Neural progenitor cell (in vitro differentiated cells): ENCODE data around the gene C2. TPM values are rescaled to one million over a fixed set of nuclear protein-coding genes. Genes with fewer than 3 reads are reported as not detected.

ENCODE experiments used
- DNase-seq: peaks from one replicate; pipeline ENCODE4 v3.0.0-alpha.2; 2016; ENCODE audit warnings: low spot score
- H2AFZ ChIP-seq: fragments of 200-600 bp; sonication (generic); replicated peaks from 2 replicates; pipeline ENCODE4 v1.6.1; 2016; ENCODE audit warnings: antibody characterized with exemption
- H3F3A ChIP-seq: fragments of 200-600 bp; sonication (generic); 2 replicates; pipeline ENCODE4 v1.6.1; 2016; ENCODE audit warnings: antibody characterized with exemption, low read depth
- H3K27ac ChIP-seq: fragments of 200-600 bp; sonication (generic); 2 replicates; pipeline ENCODE4 v1.5.1; 2016; ENCODE audit warnings: mild to moderate bottlenecking
- H3K27me3 ChIP-seq: fragments of 200-600 bp; sonication (generic); 2 replicates; pipeline ENCODE4 v1.6.1; 2016; ENCODE audit warnings: mild to moderate bottlenecking, moderate library complexity
- H3K36me3 ChIP-seq: fragments of 200-600 bp; sonication (generic); 2 replicates; pipeline ENCODE4 v1.5.1; 2016
- H3K4me1 ChIP-seq: fragments of 200-600 bp; sonication (generic); 2 replicates; pipeline ENCODE4 v1.6.1; 2016; ENCODE audit warnings: mixed run types
- H3K4me2 ChIP-seq: fragments of 200-600 bp; sonication (generic); 2 replicates; pipeline ENCODE4 v1.6.1; 2016
- H3K4me3 ChIP-seq: fragments of 200-600 bp; sonication (generic); 2 replicates; pipeline ENCODE4 v1.5.1; 2016
- H3K79me2 ChIP-seq: fragments of 200-600 bp; sonication (generic); 2 replicates; pipeline ENCODE4 v1.6.1; 2016; ENCODE audit warnings: low read depth
- H3K9ac ChIP-seq: fragments of 200-600 bp; sonication (generic); 2 replicates; pipeline ENCODE4 v1.6.1; 2016
- H3K9me3 ChIP-seq: fragments of 200-600 bp; sonication (generic); 2 replicates; pipeline ENCODE4 v1.5.1; 2016; ENCODE audit warnings: low read depth
- H4K20me1 ChIP-seq: fragments of 200-600 bp; sonication (generic); 2 replicates; pipeline ENCODE4 v1.6.1; 2016; ENCODE audit warnings: low read depth
- H3K27ac Mint-ChIP-seq: 3 replicates; pipeline ENCODE4 v1.8.0; 2021; ENCODE audit warnings: mixed read lengths
- H3K27me3 Mint-ChIP-seq: 2 replicates; pipeline ENCODE4 v1.8.0; 2022; ENCODE audit warnings: low read depth, mild to moderate bottlenecking, inconsistent platforms, moderate library complexity, mixed read lengths; ENCODE audit not compliant: insufficient read depth
- H3K36me3 Mint-ChIP-seq: 3 replicates; pipeline ENCODE4 v1.8.0; 2021; ENCODE audit warnings: mixed read lengths
- H3K4me1 Mint-ChIP-seq: 3 replicates; pipeline ENCODE4 v1.8.0; 2021; ENCODE audit warnings: mixed read lengths
- H3K4me3 Mint-ChIP-seq: 3 replicates; pipeline ENCODE4 v1.8.0; 2021; ENCODE audit warnings: mild to moderate bottlenecking, moderate library complexity, mixed read lengths
- H3K9me3 Mint-ChIP-seq: 3 replicates; pipeline ENCODE4 v1.8.0; 2020; ENCODE audit warnings: mixed read lengths
- EZH2 ChIP-seq: fragments of 200-600 bp; sonication (generic); IDR thresholded peaks from 2 replicates; pipeline ENCODE4 v1.6.1; 2017; ENCODE audit warnings: antibody characterized with exemption, mild to moderate bottlenecking, moderate library complexity
- EZH2phosphoT487 ChIP-seq: fragments of 200-600 bp; sonication (generic); IDR thresholded peaks from 2 replicates; pipeline ENCODE4 v1.6.1; 2017; ENCODE audit warnings: antibody characterized with exemption
- total RNA-seq: library from RNA; depleted of rRNA; stranded (reverse); fragments of >200 nt; gene quantifications from 2 replicates; pipeline ENCODE4 v1.2.3, GENCODE V29; 2015; ENCODE audit warnings: low replicate concordance
- TF ChIP-seq, protein P1 (sequence below): fragments of 200-600 bp; sonication (generic); IDR thresholded peaks from 2 replicates; pipeline ENCODE4 v1.5.1; 2017; ENCODE audit warnings: antibody characterized with exemption, mild to moderate bottlenecking

The C2 gene
- total RNA-seq, 1 donor from 2014 or later, result 1.1 TPM

DNA sequence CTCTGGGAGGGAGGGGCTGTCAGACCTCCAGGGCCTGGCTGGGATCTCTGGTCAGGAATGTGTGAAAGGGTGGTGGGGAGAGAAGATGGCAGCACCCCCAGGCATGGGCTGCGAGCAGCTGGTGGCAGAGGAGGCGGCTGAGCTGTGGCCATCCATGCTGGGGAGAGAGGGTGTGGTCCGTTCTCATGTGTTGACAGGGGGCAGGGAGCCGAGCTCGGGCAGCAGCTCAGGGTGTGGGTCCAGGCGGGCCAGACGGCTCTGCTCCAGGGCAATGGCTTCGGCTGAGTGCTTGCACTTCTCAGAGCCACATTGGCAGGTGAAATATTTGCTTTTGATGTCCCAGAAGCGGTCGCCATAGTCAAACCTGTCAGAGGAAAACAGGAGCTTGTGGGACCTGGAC lies 47.6 kb upstream of the C2 start:
- Histone ChIP-seq H2AFZ (no peak overlapping the region), H3K27me3 (no peaks in the 10 kb centered on the region), H3K36me3 (no peaks in the 10 kb centered on the region), H4K20me1 (no peaks in the 10 kb centered on the region), H3K4me3 (no peak overlapping the region), H3K27ac (no peak overlapping the region), H3F3A (peaks cover 9% of the 10 kb centered on the region), H3K9ac (no peak overlapping the region), H3K4me2 (no peak overlapping the region), H3K4me1 (no peaks in the 10 kb centered on the region), H3K79me2 (no peaks in the 10 kb centered on the region), H3K9me3 (no peaks in the 10 kb centered on the region)
- Mint-ChIP-seq H3K9me3 (no peaks in the 10 kb centered on the region), H3K4me1 (no peaks in the 10 kb centered on the region), H3K27me3 (peaks cover 3% of the 10 kb centered on the region), H3K4me3 (no peak overlapping the region), H3K36me3 (peaks cover 27% of the 10 kb centered on the region), H3K27ac (no peak overlapping the region)
- DNase-seq, result no peak
- TF ChIP-seq EZH2, result no peak
- TF ChIP-seq, protein P1, sequence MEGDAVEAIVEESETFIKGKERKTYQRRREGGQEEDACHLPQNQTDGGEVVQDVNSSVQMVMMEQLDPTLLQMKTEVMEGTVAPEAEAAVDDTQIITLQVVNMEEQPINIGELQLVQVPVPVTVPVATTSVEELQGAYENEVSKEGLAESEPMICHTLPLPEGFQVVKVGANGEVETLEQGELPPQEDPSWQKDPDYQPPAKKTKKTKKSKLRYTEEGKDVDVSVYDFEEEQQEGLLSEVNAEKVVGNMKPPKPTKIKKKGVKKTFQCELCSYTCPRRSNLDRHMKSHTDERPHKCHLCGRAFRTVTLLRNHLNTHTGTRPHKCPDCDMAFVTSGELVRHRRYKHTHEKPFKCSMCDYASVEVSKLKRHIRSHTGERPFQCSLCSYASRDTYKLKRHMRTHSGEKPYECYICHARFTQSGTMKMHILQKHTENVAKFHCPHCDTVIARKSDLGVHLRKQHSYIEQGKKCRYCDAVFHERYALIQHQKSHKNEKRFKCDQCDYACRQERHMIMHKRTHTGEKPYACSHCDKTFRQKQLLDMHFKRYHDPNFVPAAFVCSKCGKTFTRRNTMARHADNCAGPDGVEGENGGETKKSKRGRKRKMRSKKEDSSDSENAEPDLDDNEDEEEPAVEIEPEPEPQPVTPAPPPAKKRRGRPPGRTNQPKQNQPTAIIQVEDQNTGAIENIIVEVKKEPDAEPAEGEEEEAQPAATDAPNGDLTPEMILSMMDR, result no peak
- TF ChIP-seq EZH2phosphoT487, result no peak

DNA sequence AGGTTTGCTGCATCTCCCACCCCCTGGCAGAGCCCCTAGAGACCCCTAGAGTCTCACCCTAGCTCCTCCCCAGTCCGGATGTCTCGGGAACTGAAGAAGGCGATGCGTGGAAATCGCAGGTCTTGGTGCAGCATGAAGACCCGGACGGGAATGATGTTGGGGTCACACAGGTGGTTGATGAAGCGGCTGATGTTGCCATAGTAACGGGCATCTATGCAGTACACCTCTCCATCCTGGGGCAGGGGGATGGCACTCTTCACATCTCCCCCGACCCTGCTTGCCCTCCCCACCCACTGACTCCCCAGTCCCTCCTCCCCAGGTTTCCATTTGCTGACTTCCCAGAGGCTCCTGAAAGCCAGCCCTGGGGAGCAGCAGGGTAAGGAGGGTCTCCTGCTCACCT lies 46.9 kb upstream of the C2 start:
- Histone ChIP-seq H4K20me1 (no peaks in the 10 kb centered on the region), H3K4me3 (no peak overlapping the region), H3K9me3 (no peaks in the 10 kb centered on the region), H3K4me2 (no peak overlapping the region), H3F3A (peaks cover 9% of the 10 kb centered on the region), H3K36me3 (no peaks in the 10 kb centered on the region), H3K4me1 (no peaks in the 10 kb centered on the region), H3K9ac (no peak overlapping the region), H2AFZ (no peak overlapping the region), H3K79me2 (no peaks in the 10 kb centered on the region), H3K27me3 (no peaks in the 10 kb centered on the region), H3K27ac (no peak overlapping the region)
- H3K27ac Mint-ChIP-seq, result no peak overlapping the region
- H3K9me3 Mint-ChIP-seq, result no peaks in the 10 kb centered on the region
- no peak overlapping the region for H3K4me3 Mint-ChIP-seq
- peaks cover 3% of the 10 kb centered on the region for H3K27me3 Mint-ChIP-seq
- peaks cover 29% of the 10 kb centered on the region for H3K36me3 Mint-ChIP-seq
- no peaks in the 10 kb centered on the region for H3K4me1 Mint-ChIP-seq
- no peak for DNase-seq
- TF ChIP-seq EZH2phosphoT487, result no peak
- no peak for TF ChIP-seq EZH2

DNA sequence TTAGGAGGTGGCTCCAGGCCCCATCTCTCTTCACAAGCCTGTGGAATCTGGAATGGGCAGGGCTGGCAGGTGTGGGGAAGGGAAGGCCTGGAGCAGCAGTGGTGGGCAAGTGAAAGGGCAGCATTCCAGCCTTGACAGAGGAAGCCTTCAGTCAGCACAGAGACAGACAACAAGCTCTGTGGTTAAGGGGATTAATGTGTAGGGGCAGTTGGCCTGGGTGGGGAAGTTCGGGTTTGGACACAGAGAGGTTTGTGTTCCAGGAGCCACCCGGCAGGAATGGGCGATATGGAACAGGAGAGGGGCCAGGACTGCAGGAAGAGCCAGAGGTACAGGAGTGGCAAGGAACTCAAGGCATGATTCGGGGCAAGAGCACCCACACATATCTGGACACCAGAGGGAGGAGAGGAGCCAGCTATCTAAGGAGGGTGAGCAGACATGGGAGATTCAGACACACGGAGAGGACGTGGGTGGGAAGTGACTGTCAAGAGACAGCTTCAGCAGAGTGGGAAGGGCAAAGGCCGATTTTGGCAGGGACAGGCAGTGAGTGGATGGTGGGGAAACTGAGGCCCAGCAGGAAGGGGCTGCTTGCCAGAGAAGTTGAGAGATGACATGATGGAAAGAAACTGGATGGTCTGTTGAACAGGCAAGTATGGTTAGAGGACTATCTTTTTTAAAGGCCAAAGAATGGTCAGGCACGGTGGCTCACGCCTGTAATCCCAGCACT lies 46.2 kb upstream of the C2 start:
- Histone ChIP-seq H3K36me3 (no peaks in the 10 kb centered on the region), H3K4me1 (no peaks in the 10 kb centered on the region), H4K20me1 (no peaks in the 10 kb centered on the region), H3K4me2 (no peak overlapping the region), H3K4me3 (no peak overlapping the region), H3K27me3 (no peaks in the 10 kb centered on the region), H3K27ac (no peak overlapping the region), H3K9me3 (no peaks in the 10 kb centered on the region), H3K9ac (no peak overlapping the region), H2AFZ (no peak overlapping the region), H3F3A (peaks cover 9% of the 10 kb centered on the region), H3K79me2 (no peaks in the 10 kb centered on the region)
- peaks cover 3% of the 10 kb centered on the region for H3K27me3 Mint-ChIP-seq
- no peaks in the 10 kb centered on the region for H3K4me1 Mint-ChIP-seq
- no peaks in the 10 kb centered on the region for H3K9me3 Mint-ChIP-seq
- DNase-seq, result no peak
- H3K36me3 Mint-ChIP-seq, result peaks cover 35% of the 10 kb centered on the region
- H3K4me3 Mint-ChIP-seq, result peak overlapping the region; percentile 19
- no peak for TF ChIP-seq EZH2
- TF ChIP-seq, protein P1, result no peak
- TF ChIP-seq EZH2phosphoT487, result no peak
- no peak overlapping the region for H3K27ac Mint-ChIP-seq

DNA sequence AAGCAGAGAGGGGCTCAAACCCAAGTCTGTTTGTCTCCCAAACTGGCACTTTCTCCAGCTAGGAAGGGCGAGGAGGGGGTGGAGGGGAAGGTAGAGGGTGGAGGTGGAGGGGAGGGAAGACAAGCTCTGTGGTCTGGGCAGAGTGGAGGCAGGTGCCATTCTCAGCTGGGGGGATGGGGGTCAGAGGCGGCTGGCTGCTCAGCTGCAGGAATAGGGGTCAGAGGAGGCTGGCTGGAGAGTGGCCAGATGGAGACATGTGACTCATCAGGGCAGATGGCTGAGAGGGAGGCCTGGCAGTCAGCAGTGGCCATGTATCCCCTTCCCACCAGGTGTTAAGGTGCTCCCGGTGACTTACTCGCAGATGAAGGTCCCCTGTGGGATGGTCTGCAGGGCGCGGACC lies 45.2 kb upstream of the C2 start:
- H4K20me1 ChIP-seq, result no peaks in the 10 kb centered on the region
- H3K36me3 Mint-ChIP-seq, result peaks cover 37% of the 10 kb centered on the region
- H3K4me3 Mint-ChIP-seq, result no peak overlapping the region

More for the DNA sequence above, 45.2 kb upstream of the C2 start:
- H3K4me1 Mint-ChIP-seq, result no peaks in the 10 kb centered on the region
- H3K9me3 Mint-ChIP-seq, result no peaks in the 10 kb centered on the region
- no peaks in the 10 kb centered on the region for H3K9me3 ChIP-seq
- no peak overlapping the region for H3K27ac ChIP-seq
- no peak overlapping the region for H3K4me2 ChIP-seq
- H3K9ac ChIP-seq, result no peak overlapping the region
- no peak overlapping the region for H2AFZ ChIP-seq
- TF ChIP-seq, protein P1, result no peak
- TF ChIP-seq EZH2phosphoT487 (no peak), EZH2 (no peak)
- H3K4me1 ChIP-seq, result no peaks in the 10 kb centered on the region
- H3K79me2 ChIP-seq, result no peaks in the 10 kb centered on the region
- H3K27me3 Mint-ChIP-seq, result peaks cover 3% of the 10 kb centered on the region
- peaks cover 9% of the 10 kb centered on the region for H3F3A ChIP-seq
- DNase-seq, result no peak
- no peaks in the 10 kb centered on the region for H3K36me3 ChIP-seq
- no peak overlapping the region for H3K27ac Mint-ChIP-seq
- no peak overlapping the region for H3K4me3 ChIP-seq
- no peaks in the 10 kb centered on the region for H3K27me3 ChIP-seq
